Measurements from ENCODE around the gene CABLES1. TPM values are rescaled to one million over a fixed set of nuclear protein-coding genes. Genes with fewer than 3 reads are reported as not detected.
"Not testable (repeated sequence)": the region's sequence is repeated elsewhere in the genome, so short reads cannot be mapped to it uniquely, and the experiment has no call there.

CABLES1 gene
- total RNA-seq, 1 donor from 2014 or later: 3.2 TPM

DNA sequence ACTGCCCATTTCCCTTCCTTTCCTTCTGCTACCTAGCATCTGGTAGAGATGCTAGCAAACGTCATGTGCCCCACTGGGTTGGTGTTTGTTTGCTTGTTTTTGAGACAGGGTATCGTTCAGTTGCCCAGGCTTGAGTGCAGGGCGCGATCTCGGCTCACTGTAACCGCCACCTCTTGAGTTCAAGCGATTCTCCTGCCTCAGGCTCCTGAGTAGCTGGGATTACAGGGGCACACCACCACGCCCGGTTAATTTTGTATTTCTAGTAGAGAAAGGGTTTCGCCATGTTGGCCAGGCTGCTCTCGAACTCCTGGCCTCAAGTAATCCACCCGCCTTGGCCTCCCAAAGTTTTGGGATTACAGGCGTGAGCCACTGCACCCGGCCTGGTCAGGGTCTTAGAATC, 23.6 kb downstream of the CABLES1 start:
- DNase-seq; intact Hi-C loops (cut with micrococcal nuclease); ATAC-seq: not testable (repeated sequence)

DNA sequence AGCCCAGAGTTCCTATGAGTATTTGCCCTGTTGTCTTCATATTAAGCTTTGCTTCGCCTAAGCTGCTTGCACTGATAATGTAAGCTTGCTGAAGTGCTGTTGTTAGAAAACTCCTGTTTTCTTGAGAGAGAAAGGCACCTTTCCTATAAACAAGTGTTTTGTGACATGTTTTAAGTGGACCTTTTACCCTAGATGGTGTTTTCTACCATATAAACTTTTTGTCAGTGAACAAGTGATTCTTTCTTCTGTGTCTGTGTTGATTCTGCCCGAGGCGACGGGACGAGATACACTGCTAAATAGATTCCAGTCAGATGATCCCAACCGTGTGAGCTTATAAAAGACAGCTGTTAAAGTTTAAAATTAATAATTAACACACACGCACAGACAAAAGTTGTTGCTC, 24.1 kb downstream of the CABLES1 start:
- ATAC-seq: no peak
- DNase-seq: no peak
- intact Hi-C loops (cut with micrococcal nuclease): no loop called here

DNA sequence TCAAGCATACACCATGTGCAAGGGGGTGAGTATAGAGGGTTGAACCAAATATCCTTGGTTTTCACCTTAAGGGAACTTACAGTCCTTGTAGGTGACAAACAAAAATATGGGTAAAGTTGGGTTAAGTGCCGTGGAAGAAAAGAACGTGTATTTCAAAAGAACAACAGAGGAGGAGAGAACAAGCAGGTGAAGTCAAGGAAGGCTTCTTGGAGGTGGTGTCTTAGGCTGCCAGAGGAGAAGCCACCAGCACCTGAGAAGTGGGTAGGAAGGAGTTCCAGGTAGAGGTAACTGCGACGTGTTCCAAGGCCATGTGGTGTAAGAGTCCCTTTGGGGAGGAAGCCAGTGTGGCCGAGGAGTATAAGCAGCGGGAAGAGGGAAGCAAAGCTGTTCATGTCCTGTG, 27.2 kb downstream of the CABLES1 start:
- intact Hi-C loops (cut with micrococcal nuclease): no loop called here
- no peak for ATAC-seq
- no peak for DNase-seq

DNA sequence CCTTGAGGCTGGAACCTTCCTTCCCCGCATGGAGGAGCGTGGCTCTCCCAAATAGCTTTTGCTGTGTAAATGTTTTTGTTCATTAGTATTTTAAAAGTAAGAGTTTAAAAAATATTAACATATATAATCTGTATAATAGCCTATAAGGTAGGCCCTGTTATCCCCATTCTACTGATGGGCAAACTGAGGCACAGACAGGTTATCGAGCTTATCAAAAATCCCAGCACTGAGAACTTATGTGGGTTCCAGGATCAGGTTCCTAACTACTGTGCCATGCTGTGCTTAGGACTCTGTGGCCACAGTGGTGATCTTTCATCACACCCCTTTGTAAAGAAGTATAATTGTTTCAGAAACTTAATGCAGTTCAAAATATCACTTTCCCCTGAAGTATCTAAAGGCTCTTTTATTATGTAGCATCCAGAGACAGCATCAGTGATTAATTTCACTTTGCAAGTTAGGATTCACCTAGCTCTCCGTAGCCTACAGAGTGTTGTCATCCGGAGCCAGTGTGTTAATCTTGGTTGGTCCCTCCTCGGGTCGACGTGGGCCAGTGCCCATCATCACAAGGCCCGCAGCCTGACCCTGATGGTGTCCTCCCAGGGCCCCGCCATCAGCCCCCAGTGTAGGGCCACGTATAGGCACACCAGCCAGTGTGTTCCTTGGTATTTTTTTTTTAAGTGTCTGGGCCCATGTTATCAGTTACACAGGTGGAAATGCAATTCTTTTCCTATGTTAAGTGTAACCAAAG, 28.7 kb downstream of the CABLES1 start:
- intact Hi-C loops (cut with micrococcal nuclease): no loop called here
- DNase-seq: no peak
- no peak for ATAC-seq

DNA sequence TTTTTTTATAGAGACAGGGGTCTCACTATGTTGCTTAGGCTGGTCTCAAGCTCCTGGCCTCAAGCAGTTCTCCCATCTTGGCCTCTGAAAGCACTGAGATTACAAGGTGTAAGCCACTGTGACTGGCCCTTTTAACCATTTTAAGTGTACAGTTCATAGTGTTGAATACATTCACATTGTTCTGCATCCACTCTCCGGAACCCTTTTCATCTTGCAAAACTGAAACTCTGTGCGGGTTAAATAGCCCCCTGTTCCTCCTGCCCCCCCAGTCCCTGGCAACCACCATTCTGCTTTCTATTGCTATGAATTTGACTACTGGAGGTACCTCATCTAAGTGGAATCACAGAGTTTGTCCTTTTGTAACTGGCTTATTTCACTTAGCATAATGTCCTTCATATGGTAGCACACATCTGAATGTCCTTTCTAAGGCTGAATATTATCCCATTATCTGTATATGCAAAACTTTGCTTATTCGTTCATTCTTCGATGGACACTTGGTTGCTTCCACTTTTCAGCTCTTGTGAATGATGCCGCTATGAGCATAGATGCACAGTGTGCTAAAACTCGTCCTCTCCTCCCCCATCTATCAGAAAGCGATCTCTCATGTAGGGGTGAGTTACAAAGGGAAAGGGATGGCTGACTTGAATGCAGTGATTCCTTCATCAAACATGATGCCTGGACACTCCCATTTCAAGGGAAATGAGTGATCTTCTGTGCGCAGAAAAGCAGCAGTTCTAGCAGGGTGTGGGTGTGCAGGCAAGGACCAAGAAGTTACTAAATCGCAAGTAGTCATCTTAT, 30.2 kb downstream of the CABLES1 start:
- DNase-seq (no peak), ATAC-seq (no peak)
- intact Hi-C loops (cut with micrococcal nuclease): no loop called here

DNA sequence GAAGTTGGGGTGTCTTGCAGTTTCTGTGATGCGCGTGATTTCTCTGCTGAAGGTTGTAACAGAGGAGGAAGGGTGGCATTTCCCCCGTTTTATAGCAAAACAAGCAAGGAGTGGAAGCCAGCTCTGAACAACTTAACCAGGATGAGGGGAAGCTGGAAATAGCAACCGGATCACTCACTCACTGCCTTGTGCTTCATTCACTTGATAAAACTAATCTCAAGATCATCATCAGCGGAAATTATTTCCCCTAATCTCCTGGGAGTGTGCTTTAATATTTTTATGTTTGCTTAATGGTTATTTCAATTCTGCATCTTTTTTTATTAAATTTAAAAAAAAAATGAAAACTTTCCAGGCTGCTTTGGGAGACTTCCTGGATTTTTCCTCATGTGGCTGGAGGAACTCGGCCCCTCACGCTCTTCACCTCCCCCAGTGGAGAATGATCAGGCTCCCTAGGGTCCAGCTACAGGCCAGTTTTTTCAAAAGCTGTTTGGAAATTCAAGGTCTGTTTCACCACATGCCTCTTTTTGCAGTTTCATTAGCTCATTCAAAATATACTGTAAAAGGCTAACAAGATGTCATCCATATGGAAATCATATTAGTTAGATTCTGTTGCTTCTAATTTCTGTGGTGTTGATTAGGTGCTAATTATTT, 31.7 kb downstream of the CABLES1 start:
- intact Hi-C loops (cut with micrococcal nuclease): no loop called here
- DNase-seq: no peak
- ATAC-seq: peak; percentile 76

DNA sequence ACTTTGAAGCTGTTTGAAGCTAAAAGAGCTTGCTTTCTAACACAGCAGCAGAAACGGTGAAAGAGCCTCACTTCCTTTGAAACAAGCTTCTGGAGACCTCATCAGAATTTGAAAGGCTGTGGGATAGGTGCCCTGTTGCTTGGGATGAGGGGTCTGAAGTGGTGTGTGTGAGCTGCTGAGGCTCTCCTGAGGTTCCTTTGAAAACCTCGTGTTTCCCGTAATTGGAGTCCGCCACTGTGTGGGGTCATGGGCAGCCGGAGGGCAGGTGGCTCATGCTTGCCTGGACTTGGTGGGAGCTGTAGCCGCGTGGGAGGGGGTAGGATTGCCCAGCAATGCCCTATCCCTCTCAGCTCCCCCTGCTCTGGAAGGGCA, 34.4 kb downstream of the CABLES1 start:
- DNase-seq (no peak), ATAC-seq (no peak)
- intact Hi-C loops (cut with micrococcal nuclease): no loop called here

DNA sequence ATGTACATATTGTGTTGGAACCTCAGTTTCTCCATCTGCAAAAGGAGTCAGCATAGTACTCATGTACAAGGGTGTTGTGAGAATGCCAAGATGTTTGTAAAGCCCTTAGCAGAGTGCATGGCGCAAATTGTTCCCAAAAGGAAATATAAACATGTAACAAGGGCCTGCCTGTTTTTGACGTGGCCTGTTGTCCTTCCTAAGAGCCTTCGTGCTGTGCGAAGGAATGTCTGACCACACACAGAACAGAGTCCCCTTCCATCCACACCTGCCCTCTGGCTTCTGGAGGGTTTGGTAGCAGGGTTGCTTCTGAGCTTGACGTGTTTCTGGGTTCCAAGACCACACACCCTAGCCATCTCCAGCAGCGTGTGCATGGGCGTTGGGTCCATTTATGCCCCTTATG, 34.9 kb downstream of the CABLES1 start:
- intact Hi-C loops (cut with micrococcal nuclease): no loop called here
- DNase-seq (no peak), ATAC-seq (no peak)

DNA sequence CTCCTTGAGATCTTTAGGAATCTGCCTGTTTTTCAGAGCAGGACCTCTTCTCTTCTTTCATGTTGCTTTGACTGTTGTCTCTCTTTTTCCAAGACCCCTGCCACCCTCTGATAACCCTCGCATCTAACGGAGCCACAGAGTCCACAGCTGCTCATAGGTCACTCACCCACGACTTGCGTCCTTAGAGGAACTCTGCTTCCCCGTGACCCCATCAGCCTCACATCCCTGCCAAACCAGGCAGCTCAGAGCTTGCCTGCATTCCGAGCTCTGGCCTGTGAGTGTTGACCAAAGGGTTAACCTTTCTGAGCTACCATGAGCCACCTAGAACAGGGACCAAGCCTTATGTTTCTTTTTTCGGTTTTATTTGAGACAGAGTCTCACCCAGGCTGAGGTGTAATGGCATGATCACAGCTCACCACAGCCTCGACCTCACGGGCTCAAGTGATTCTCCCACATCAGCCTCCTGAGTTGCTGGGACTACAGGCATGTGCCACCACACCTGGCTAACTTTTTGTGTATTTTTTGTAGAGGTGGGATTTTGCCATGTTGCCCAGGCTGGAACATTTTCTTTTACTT, 36.4 kb downstream of the CABLES1 start:
- intact Hi-C loops (cut with micrococcal nuclease): no loop called here
- no peak for ATAC-seq
- no peak for DNase-seq

DNA sequence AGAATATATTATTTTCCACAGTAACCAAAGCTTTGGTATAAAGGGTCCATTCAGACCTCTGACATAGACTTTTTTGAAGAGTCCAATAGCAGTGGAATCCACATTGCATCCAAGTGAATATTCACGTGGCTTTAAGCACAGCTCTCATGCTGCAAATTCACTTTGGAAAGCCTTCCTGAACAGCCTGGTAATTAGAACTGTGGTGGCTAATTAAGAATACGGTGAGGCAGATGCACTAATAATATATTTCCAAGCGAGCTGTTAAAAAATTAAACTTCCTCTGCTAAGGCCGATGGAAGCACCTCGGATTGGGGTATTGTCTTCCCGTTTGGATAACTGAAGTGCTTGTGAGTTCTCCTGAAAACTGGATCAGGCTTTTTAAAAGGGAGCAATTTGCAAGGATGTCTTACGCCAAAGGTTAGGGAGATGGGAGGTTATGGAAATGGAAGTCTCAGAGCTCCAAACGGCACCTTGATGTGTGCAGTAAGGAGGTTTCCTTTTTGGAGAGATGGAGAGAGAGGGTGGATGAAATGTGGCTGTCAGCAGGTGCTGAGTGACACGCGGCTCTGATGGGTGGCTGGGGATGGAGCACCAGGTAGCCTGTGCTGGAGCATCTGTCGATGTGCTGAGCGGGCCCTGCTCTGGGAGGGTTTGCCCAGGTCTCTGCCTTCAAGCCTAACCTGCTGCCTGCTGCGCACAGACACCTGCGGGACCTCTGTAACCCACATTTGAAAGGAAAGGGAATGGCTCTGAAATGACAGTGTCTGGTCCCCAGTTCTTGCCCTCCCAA, 37.5 kb downstream of the CABLES1 start:
- intact Hi-C loops (cut with micrococcal nuclease): no loop called here
- DNase-seq (no peak), ATAC-seq (no peak)

DNA sequence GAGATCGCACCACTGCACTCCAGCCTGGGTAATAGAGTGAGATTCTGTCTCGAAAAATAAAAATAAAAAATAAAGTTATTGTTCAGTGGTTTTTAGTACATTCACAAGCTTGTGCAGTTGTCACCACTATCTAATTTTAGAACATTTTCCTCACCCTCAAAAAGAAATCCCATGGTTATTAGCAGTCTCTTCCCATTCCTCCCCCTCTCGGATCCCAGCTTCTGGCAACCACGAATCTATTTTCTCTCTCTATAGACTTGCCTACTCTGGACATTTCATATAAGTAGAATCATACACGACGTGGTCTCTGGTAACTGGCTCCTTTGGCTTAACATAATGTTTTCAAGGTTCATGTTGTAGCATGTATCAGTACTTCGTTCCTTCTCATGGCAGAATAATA, 38.6 kb downstream of the CABLES1 start:
- no peak for ATAC-seq
- intact Hi-C loops (cut with micrococcal nuclease): no loop called here
- no peak for DNase-seq

DNA sequence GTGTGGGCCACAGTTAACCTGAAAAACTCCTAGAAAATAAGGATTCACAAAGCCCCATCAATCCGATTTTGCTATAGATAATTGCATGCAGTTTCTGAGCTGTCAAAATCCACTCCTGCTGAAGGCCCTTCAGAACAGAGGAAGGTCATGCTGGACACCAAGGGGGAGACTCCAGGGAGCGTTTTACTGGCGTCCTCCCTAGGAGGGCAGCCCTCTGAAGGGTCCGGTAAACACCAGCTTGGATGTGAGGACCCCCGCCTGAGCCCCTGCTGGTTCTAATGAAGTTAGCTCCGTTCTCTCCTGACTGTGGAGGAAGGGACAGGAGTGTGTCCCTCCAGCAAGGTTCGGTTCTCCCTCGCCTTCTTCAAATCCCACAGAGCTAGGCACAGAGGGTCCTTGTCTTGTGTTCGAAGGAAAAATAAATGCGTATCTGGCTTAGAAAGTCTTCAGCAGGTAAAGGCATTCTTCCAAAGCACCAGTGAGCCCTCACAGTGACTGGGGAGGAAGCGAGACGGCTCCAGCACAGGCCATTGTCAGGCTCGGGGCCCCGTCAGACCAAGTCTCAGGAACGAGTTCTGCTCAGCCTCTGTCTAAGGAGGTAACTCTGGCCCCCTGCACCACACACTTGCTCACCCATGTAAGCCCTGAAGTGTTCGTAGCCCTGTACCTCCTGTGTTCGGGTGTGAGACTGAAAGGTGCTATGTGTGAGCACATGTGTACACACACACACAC, 41.6 kb downstream of the CABLES1 start:
- DNase-seq (no peak), ATAC-seq (no peak)

DNA sequence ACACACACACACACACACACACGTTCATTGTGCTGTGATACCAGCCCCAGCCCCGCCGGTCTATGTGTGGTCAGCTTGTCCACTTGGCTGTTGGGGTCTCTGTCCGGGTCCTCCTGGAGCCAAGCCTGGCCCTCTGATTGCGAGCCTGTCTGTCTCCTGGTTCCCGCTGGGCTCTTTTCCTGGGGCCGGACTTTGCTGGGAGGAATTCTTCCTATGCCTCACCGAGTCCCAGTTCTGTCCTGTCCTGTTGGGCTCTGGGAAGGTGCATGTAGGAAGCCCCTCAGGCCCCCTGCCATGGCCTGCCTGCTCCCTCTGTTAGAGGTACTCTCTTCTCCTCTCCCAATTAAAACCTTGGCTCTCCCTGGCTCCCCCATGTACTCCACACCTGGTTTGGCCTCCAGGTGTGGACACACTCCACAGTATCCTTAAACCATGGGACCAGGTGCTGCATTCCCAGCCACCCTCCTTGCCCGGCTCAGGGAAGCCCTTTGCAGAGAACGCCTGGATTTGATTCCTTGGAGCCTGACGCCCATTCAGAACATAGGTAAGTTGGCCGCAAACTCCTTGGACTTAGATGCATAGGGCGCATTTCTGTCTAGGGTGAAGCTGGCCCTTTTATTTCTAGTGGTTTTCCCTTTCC, 42.3 kb downstream of the CABLES1 start:
- intact Hi-C loops (cut with micrococcal nuclease): no loop called here
- no peak for ATAC-seq
- no peak for DNase-seq

More for the DNA sequence above, 41.6 kb downstream of the CABLES1 start:
- intact Hi-C loops (cut with micrococcal nuclease): no loop called here

DNA sequence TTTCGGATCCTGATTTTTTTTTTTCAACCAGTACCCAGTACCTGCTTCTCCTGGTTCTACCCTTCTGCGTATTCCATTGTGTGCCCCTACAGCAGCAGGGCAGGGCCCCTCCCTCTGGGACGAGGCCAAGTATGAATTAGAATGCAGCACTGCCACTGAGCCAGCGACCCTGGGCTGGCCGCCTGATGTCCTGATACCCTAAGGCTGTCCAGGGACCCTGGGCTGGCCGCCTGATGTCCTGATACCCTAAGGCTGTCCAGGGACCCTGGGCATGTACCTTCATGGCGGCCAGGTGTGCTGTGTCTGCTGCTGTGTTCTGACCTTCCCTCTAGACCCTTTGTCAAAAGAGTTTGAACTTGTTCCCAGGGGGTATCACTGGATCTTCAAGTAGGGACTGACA, 42.9 kb downstream of the CABLES1 start:
- ATAC-seq: no peak

DNA sequence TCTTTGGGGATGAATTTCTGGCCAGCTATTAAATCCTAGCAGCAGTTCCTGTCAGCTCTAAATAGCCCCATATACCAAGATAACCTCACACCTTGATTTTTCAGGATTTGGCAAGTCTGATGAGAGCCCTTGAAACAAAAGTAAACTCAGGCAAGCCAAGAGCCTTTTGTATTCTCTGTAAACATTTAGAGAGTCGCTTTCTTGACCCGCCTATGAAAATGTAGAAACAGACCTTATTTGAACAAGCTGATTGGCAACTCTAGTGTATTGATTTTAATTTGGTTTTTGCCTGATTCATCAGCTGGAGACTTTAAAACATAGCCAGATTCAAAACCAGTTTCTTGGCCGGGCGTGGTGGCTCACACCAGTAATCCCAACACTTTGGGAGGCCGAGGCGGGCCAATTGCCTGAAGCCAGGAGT, 43.4 kb downstream of the CABLES1 start:
- intact Hi-C loops (cut with micrococcal nuclease): no loop called here
- ATAC-seq (no peak), DNase-seq (no peak)

More for the DNA sequence above, 42.9 kb downstream of the CABLES1 start:
- intact Hi-C loops (cut with micrococcal nuclease): no loop called here
- no peak for DNase-seq

DNA sequence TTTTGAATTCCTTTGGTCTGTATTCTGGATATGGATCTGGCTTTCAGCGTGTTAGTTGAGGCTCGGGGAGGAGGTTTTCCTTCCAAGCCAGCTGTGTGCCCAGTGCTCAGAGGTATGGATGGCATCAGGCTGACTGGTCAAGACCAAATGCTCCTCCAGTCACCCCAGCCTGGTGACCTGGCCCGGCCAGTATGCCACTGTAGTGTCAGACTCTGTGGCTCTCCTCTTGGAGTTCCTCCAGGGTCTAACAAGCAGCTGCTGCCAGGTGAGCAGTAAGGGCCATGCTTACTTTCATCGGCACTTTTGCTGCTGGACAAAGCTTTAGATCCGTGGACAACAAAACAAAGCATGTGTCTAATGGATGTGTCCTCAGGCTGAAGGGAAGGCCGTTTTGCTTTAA, 44.1 kb downstream of the CABLES1 start:
- ATAC-seq (no peak), DNase-seq (no peak)
- intact Hi-C loops (cut with micrococcal nuclease): no loop called here

DNA sequence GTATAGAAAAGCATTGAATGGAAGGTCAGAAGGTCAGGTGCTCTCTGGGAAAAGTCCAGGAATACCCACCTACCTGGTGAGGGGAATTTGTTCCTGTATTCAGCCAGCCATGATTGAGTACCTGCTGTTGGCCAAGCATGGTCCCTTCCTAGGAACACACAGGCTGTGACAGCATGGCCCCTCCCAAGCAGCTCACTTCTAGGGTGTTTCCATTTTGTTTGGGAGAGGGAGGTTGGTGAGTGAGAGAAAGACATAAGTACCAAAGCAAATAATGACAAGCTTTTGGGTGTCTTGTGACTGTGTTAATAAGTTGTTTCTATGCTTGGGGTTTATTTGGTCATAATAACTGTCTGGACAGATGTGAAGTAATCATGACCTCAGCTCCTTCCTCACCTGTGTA, 46.3 kb downstream of the CABLES1 start:
- no peak for ATAC-seq
- DNase-seq: no peak
- intact Hi-C loops (cut with micrococcal nuclease): no loop called here

DNA sequence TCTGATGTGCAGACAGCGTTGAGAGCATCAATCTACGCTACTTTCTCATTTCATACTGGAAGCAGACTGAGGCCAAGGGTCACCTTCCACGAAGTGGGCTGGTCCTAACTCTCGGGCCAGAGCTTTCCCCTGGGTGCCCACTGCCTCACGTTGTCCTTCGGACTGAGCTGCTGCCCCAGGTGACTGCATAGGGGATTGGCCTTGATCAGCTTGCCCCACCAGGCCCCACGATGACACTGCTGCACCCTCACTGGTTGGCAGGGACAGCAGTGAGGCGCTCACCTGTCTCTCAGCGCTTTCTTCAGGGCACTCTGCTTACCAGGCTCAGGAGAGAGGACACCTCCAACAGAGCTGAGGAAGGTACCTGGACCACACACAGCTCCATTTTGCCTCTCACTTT, 47.3 kb downstream of the CABLES1 start:
- intact Hi-C loops (cut with micrococcal nuclease): no loop called here
- ATAC-seq (no peak), DNase-seq (no peak)
